Hepatocyte (in vitro differentiated cells): ENCODE measurements around the gene MIPOL1. TPM values are rescaled to one million over a fixed set of nuclear protein-coding genes. Genes with fewer than 3 reads are reported as not detected.

Experiments
- DNase-seq: peaks from one replicate; pipeline ENCODE4 v3.0.0-alpha.2; 2016; ENCODE audit warnings: low spot score
- H2AFZ ChIP-seq: fragments of 200-600 bp; sonication (generic); 2 replicates; pipeline ENCODE4 v1.6.0; 2016; ENCODE audit warnings: antibody characterized with exemption, mild to moderate bottlenecking
- H3K27ac ChIP-seq: fragments of 200-600 bp; sonication (generic); 2 replicates; pipeline ENCODE4 v1.5.1; 2016; ENCODE audit warnings: mild to moderate bottlenecking
- H3K27me3 ChIP-seq: fragments of 200-600 bp; sonication (generic); 2 replicates; pipeline ENCODE4 v1.6.1; 2016
- H3K36me3 ChIP-seq: fragments of 200-600 bp; sonication (generic); replicated peaks from 2 replicates; pipeline ENCODE4 v1.5.1; 2016; ENCODE audit warnings: low read depth; ENCODE audit not compliant: insufficient read depth
- H3K4me1 ChIP-seq: fragments of 200-600 bp; sonication (generic); 2 replicates; pipeline ENCODE4 v1.5.1; 2016; ENCODE audit warnings: mild to moderate bottlenecking, moderate library complexity; ENCODE audit not compliant: insufficient read depth
- H3K4me2 ChIP-seq: fragments of 200-600 bp; sonication (generic); 2 replicates; pipeline ENCODE4 v1.6.0; 2016
- H3K4me3 ChIP-seq: fragments of 200-600 bp; sonication (generic); 2 replicates; pipeline ENCODE4 v1.5.1; 2016; ENCODE audit warnings: mild to moderate bottlenecking
- H3K79me2 ChIP-seq: fragments of 200-600 bp; sonication (generic); 2 replicates; pipeline ENCODE4 v1.6.0; 2017; ENCODE audit warnings: mild to moderate bottlenecking
- H3K9me2 ChIP-seq: fragments of 200-600 bp; sonication (generic); replicated peaks from 2 replicates; pipeline ENCODE4 v1.6.0; 2017; ENCODE audit warnings: mild to moderate bottlenecking; ENCODE audit not compliant: insufficient read depth
- H3K9me3 ChIP-seq: fragments of 200-600 bp; sonication (generic); 2 replicates; pipeline ENCODE4 v1.5.1; 2016; ENCODE audit warnings: low read depth, mild to moderate bottlenecking
- H4K20me1 ChIP-seq: fragments of 200-600 bp; sonication (generic); 2 replicates; pipeline ENCODE4 v1.6.0; 2016; ENCODE audit warnings: mild to moderate bottlenecking; ENCODE audit not compliant: insufficient read depth, poor library complexity, severe bottlenecking
- CTCF ChIP-seq: fragments of 200-600 bp; sonication (generic); IDR thresholded peaks from 2 replicates; pipeline ENCODE4 v1.5.1; 2016; ENCODE audit warnings: antibody characterized with exemption, mild to moderate bottlenecking; ENCODE audit not compliant: poor library complexity
- EZH2 ChIP-seq: fragments of 200-600 bp; sonication (generic); IDR thresholded peaks from 2 replicates; pipeline ENCODE4 v1.6.1; 2016; ENCODE audit warnings: antibody characterized with exemption, mild to moderate bottlenecking, borderline replicate concordance
- EZH2phosphoT487 ChIP-seq: fragments of 200-600 bp; sonication (generic); IDR thresholded peaks from one replicate; pipeline ENCODE4 v1.6.1; 2018; ENCODE audit warnings: antibody characterized with exemption, mild to moderate bottlenecking, low read depth, moderate library complexity; ENCODE audit not compliant: unreplicated experiment, severe bottlenecking
- WGBS: methylation state at CpG from one replicate; pipeline ENCODE4 v1.1.6; 2016; ENCODE audit warnings: low lambda C conversion rate; ENCODE audit errors: missing lambda C conversion rate; 5-methylcytosine and 5-hydroxymethylcytosine counted together
- polyA plus RNA-seq: library from polyadenylated mRNA; unstranded; fragments of >200 nt; fragmentation: Nextera tagmentation; extraction: Ambion mirVana; gene quantifications from 2 replicates; pipeline ENCODE4 v1.2.1, GENCODE V29; 2016
- total RNA-seq: library from RNA; depleted of rRNA; stranded (reverse); fragments of >200 nt; gene quantifications from 2 replicates; pipeline ENCODE4 v1.2.3, GENCODE V29; 2014

MIPOL1 gene
- total and polyA plus RNA-seq, 2 experiments from 2014 or later = 2.6 to 16.6 TPM

GRCh38 chr14:37417151-37417550, 219.4 kb downstream of the MIPOL1 start:
- 78% methylated on average over 1 of the region's 1 CpG for WGBS
- H3K27me3 ChIP-seq = no peaks in the 10 kb centered on the region

GRCh38 chr14:37417833-37418232, 220.1 kb downstream of the MIPOL1 start:
- H3K79me2 ChIP-seq = no peaks in the 10 kb centered on the region
- no peaks in the 10 kb centered on the region for H3K9me2 ChIP-seq
- H3K4me1 ChIP-seq = peaks cover 6% of the 10 kb centered on the region
- no peak overlapping the region for H3K27ac ChIP-seq
- DNase-seq = no peak
- H4K20me1 ChIP-seq = no peaks in the 10 kb centered on the region
- WGBS = 48% methylated on average over 1 of the region's 1 CpG
- no peaks in the 10 kb centered on the region for H3K27me3 ChIP-seq
- TF ChIP-seq CTCF = no peak
- H3K36me3 ChIP-seq = no peaks in the 10 kb centered on the region
- no peak overlapping the region for H3K4me3 ChIP-seq
- H2AFZ ChIP-seq = no peak overlapping the region
- no peak overlapping the region for H3K4me2 ChIP-seq
- H3K9me3 ChIP-seq = no peaks in the 10 kb centered on the region

More at GRCh38 chr14:37417151-37417550, 219.4 kb downstream of the MIPOL1 start:
- Histone ChIP-seq H3K79me2 (no peaks in the 10 kb centered on the region), H4K20me1 (no peaks in the 10 kb centered on the region), H3K4me2 (no peak overlapping the region), H3K9me3 (no peaks in the 10 kb centered on the region), H3K4me1 (peaks cover 2% of the 10 kb centered on the region), H3K27ac (no peak overlapping the region), H3K9me2 (no peaks in the 10 kb centered on the region), H3K36me3 (no peaks in the 10 kb centered on the region), H3K4me3 (no peak overlapping the region), H2AFZ (no peak overlapping the region)
- no peak for TF ChIP-seq EZH2
- TF ChIP-seq CTCF = no peak
- TF ChIP-seq EZH2phosphoT487 = no peak
- no peak for DNase-seq

GRCh38 chr14:37420622-37421021, 222.9 kb downstream of the MIPOL1 start:
- Histone ChIP-seq H3K4me2 (peak overlapping the region; percentile 64), H3K4me1 (peaks cover 6% of the 10 kb centered on the region), H3K4me3 (no peak overlapping the region), H3K79me2 (no peaks in the 10 kb centered on the region), H3K27me3 (no peaks in the 10 kb centered on the region), H3K9me3 (no peaks in the 10 kb centered on the region), H3K27ac (peak overlapping the region; percentile 45), H4K20me1 (no peaks in the 10 kb centered on the region), H3K36me3 (no peaks in the 10 kb centered on the region), H2AFZ (peak overlapping the region; percentile 50), H3K9me2 (no peaks in the 10 kb centered on the region)
- 85% methylated on average over 2 of the region's 2 CpGs for WGBS
- DNase-seq = no peak
- no peak for TF ChIP-seq CTCF
- TF ChIP-seq EZH2phosphoT487 = no peak
- no peak for TF ChIP-seq EZH2

- Histone ChIP-seq H2AFZ (peak overlapping the region; percentile 24), H3K27me3 (no peaks in the 10 kb centered on the region), H3K79me2 (no peaks in the 10 kb centered on the region), H4K20me1 (no peaks in the 10 kb centered on the region), H3K27ac (peak overlapping the region; percentile 45), H3K9me2 (no peaks in the 10 kb centered on the region), H3K9me3 (no peaks in the 10 kb centered on the region), H3K4me3 (no peak overlapping the region), H3K36me3 (no peaks in the 10 kb centered on the region), H3K4me2 (peak overlapping the region; percentile 64), H3K4me1 (peaks cover 6% of the 10 kb centered on the region)
- TF ChIP-seq EZH2phosphoT487 (no peak), EZH2 (no peak), CTCF (no peak)
- DNase-seq = no peak
Measured at GRCh38 chr14:37422319-37422718, 224.6 kb downstream of the MIPOL1 start.
